ENCODE results near the gene PLEKHM2. TPM values are rescaled to one million over a fixed set of nuclear protein-coding genes. Genes with fewer than 3 reads are reported as not detected.

PLEKHM2 gene
- total RNA-seq, 1 experiment from 2014 or later = 33.3 TPM

GRCh38 chr1:15687446-15687845 is 3.3 kb downstream of the PLEKHM2 start:
- BruUV-seq (replicated peaks) = no TSS peak
- no peak for DNase-seq
- Mint-ChIP-seq H3K36me3 (ENCODE audit: insufficient read depth, unreplicated experiment) (no peaks in the 10 kb centered on the region), H3K4me3 (ENCODE audit: unreplicated experiment) (no peak overlapping the region), H3K4me1 (ENCODE audit: low read depth, unreplicated experiment) (peaks cover 15% of the 10 kb centered on the region), H3K27me3 (ENCODE audit: insufficient read depth, unreplicated experiment) (no peaks in the 10 kb centered on the region), H3K9me3 (ENCODE audit: unreplicated experiment) (no peaks in the 10 kb centered on the region), H3K27ac (ENCODE audit: unreplicated experiment) (no peak overlapping the region)
- Histone ChIP-seq H3K36me3 (ENCODE audit: control insufficient read depth, insufficient read depth, low read length) (no peaks in the 10 kb centered on the region), H3K9me3 (no peaks in the 10 kb centered on the region), H3K4me3 (ENCODE audit: low read depth, low read length) (no peak overlapping the region), H3K27me3 (replicated peaks; ENCODE audit: control insufficient read depth, insufficient read depth, low read length) (no peaks in the 10 kb centered on the region), H3K4me1 (peaks cover 8% of the 10 kb centered on the region)
- intact Hi-C loops (cut with micrococcal nuclease; ENCODE audit: unreplicated experiment) = loop anchor here (10.0 kb wide), 1 partner anchor 57 kb away; the partner anchor contains the start of gene TMEM82
- ChIA-PET CTCF (no interaction called here), POLR2A (no interaction called here)
- TF ChIP-seq CTCF (IDR thresholded peaks at IDR 0.05; ENCODE audit: insufficient read depth in 1 of 2, low read depth in 1 of 2, low read length in 1 of 2, severe bottlenecking in 1 of 2, unreplicated experiment in 1 of 2) = no peak

GRCh38 chr1:15690317-15690716 is 6.2 kb downstream of the PLEKHM2 start:
- POLR2A ChIA-PET = interaction anchor here (0.6 kb wide), 1 partner anchor 12 kb away, joined by 7 read pairs; no protein-coding TSS in a partner anchor
- intact Hi-C loops (cut with micrococcal nuclease; ENCODE audit: unreplicated experiment) = no loop called here

GRCh38 chr1:15691434-15692032 is 7.4 kb downstream of the PLEKHM2 start:
- no peak overlapping the region for H3K4me3 ChIP-seq (ENCODE audit: low read depth, low read length)
- no peaks in the 10 kb centered on the region; the same call in 1 of the 2 replicates for H3K4me1 ChIP-seq
- CTCF ChIA-PET = no interaction called here
- intact Hi-C loops (cut with micrococcal nuclease; ENCODE audit: unreplicated experiment) = no loop called here
- no peak overlapping the region for H3K4me3 Mint-ChIP-seq (ENCODE audit: unreplicated experiment)
- TF ChIP-seq CTCF (IDR thresholded peaks at IDR 0.05; ENCODE audit: insufficient read depth in 1 of 2, low read depth in 1 of 2, low read length in 1 of 2, severe bottlenecking in 1 of 2, unreplicated experiment in 1 of 2) = no peak
- no peaks in the 10 kb centered on the region for H3K4me1 Mint-ChIP-seq (ENCODE audit: low read depth, unreplicated experiment)
- H3K36me3 ChIP-seq (ENCODE audit: control insufficient read depth, insufficient read depth, low read length) = no peaks in the 10 kb centered on the region
- H3K36me3 Mint-ChIP-seq (ENCODE audit: insufficient read depth, unreplicated experiment) = no peaks in the 10 kb centered on the region
- no peaks in the 10 kb centered on the region for H3K27me3 ChIP-seq (replicated peaks; ENCODE audit: control insufficient read depth, insufficient read depth, low read length)
- H3K9me3 ChIP-seq = no peaks in the 10 kb centered on the region
- DNase-seq = no peak
- BruUV-seq (replicated peaks) = no TSS peak
- no peaks in the 10 kb centered on the region for H3K27me3 Mint-ChIP-seq (ENCODE audit: insufficient read depth, unreplicated experiment)
- no peaks in the 10 kb centered on the region for H3K9me3 Mint-ChIP-seq (ENCODE audit: unreplicated experiment)
- no peak overlapping the region for H3K27ac Mint-ChIP-seq (ENCODE audit: unreplicated experiment)
- POLR2A ChIA-PET = no interaction called here

More at GRCh38 chr1:15690317-15690716, 6.2 kb downstream of the PLEKHM2 start:
- BruUV-seq (replicated peaks) = no TSS peak
- H3K4me1 Mint-ChIP-seq (ENCODE audit: low read depth, unreplicated experiment) = peaks cover 8% of the 10 kb centered on the region
- no peaks in the 10 kb centered on the region for H3K27me3 Mint-ChIP-seq (ENCODE audit: insufficient read depth, unreplicated experiment)
- no peak overlapping the region for H3K4me3 ChIP-seq (ENCODE audit: low read depth, low read length)
- CTCF ChIA-PET = no interaction called here
- H3K4me1 ChIP-seq = peaks cover 4% of the 10 kb centered on the region
- H3K9me3 Mint-ChIP-seq (ENCODE audit: unreplicated experiment) = no peaks in the 10 kb centered on the region
- no peaks in the 10 kb centered on the region for H3K36me3 Mint-ChIP-seq (ENCODE audit: insufficient read depth, unreplicated experiment)
- TF ChIP-seq CTCF (IDR thresholded peaks at IDR 0.05; ENCODE audit: insufficient read depth in 1 of 2, low read depth in 1 of 2, low read length in 1 of 2, severe bottlenecking in 1 of 2, unreplicated experiment in 1 of 2) = no peak
- no peak overlapping the region for H3K4me3 Mint-ChIP-seq (ENCODE audit: unreplicated experiment)
- no peak for DNase-seq
- no peaks in the 10 kb centered on the region for H3K27me3 ChIP-seq (replicated peaks; ENCODE audit: control insufficient read depth, insufficient read depth, low read length)
- H3K27ac Mint-ChIP-seq (ENCODE audit: unreplicated experiment) = no peak overlapping the region
- H3K9me3 ChIP-seq = no peaks in the 10 kb centered on the region
- H3K36me3 ChIP-seq (ENCODE audit: control insufficient read depth, insufficient read depth, low read length) = no peaks in the 10 kb centered on the region

All from Caco-2 (cell line).